Measurements from ENCODE around the gene ACOT13.
"Not testable (repeated sequence)": the region's sequence is repeated elsewhere in the genome, so short reads cannot be mapped to it uniquely, and the experiment has no call there.

Gene ACOT13

DNA sequence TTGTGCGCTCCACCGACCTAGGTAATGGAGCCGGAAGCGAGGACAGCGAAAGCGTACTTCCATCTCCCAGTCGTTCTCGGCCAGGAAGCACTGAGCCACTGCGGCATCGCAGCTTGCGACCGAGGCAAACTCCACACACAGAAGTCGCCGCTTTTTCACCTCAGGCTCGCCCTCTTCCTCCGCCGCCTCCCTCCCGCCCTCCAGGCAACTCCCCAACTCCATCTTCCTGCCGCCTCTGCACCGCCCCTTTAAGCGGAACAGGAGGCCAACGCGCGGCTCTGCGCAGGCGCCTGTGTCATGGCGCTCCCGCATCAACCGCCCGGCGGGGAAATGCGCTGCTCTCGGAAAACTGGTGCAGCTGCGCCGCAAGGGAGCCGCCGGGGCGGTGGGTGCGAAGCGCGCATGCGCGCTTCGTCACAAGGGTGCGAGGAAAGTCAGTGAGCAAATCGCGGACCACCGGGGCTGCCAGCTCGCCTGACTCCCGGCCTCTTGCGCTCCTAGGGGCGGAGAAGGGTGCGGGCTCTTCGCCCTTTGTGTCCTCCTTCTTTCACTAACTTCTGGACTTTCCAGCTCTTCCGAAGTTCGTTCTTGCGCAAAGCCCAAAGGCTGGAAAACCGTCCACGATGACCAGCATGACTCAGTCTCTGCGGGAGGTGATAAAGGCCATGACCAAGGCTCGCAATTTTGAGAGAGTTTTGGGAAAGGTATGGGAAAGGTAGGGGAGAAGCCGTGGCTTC, at the start of gene ACOT13, which contains the start of gene TDP2:
Gene ACOT13 (plus strand): TSS at position 437 of the 737 bp plus-strand sequence. CDS start 187 bp downstream, at position 624.
Gene TDP2 (minus strand): TSS at position 259 of the 737 bp plus-strand sequence. CDS start 37 bp downstream, at position 222.
- DNase-seq = peak; percentile 98

DNA sequence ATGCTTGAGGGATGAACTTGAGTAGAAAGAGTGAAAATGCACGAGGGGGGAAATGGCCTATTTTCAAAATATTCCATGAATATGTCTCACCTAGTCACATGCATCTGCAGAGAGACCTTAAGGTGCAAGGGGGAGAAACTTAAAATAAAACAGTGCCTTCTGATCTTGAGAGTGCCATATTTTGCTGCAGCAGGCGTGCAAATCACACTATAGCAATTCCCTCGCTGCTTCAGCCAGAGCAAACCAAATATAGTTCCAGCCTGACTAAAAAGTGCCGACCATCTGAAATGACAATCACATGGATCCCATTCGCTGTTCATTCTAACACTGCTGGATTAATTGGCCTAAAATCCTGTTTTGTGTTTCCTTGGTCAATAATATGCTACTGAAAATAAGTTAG, 47.2 kb upstream of the ACOT13 start:
- no peak for DNase-seq

DNA sequence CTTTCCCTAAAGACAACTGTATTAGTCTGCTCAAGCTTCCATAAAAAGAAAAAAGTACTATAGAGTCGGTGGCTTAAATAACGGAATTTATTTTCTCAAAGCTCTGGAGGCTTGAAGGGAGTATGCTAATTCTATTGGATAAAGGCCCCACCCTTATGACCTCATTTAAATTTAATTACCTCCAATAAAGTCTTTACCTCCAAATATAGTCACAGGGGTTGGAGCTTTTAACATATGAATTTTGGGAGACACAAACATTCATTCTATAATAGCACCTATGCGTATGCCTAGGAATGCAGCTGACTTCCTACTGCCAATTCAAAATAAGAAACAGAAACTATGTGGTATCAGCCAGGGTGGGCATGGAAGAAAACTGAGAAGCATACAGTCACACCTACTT, 46.2 kb upstream of the ACOT13 start:
- no peak for DNase-seq

DNA sequence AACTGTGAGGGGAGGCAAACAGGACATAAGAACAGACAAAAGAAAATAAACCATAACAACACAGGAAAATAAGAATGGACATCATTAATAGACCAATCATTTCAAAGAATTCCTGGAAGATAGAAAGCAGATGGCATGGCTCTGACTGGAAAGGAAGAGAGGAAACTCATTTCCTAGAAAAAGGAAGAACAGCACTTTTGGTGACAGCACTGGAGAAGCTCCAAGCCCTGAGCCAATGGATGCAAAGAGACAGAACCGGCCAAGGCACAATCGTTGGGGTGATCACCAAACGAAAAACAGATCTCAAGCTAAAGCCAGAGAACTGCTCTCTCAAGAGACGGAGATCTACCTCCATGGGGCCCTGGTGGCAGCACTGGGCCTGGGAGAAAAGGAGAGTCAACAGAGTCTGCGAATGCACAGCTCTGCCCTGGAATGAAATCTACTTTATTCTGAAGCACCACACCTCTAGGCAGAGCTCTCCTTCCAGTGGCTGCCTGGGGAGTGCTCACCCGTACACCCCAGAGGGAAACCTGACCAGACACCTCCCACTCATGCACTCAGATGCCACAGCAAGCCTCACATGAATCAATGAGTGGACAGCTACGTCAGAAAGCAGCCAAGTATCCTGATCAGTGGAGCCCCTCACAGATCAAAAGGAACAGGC, 45.1 kb upstream of the ACOT13 start:
- DNase-seq = no peak

DNA sequence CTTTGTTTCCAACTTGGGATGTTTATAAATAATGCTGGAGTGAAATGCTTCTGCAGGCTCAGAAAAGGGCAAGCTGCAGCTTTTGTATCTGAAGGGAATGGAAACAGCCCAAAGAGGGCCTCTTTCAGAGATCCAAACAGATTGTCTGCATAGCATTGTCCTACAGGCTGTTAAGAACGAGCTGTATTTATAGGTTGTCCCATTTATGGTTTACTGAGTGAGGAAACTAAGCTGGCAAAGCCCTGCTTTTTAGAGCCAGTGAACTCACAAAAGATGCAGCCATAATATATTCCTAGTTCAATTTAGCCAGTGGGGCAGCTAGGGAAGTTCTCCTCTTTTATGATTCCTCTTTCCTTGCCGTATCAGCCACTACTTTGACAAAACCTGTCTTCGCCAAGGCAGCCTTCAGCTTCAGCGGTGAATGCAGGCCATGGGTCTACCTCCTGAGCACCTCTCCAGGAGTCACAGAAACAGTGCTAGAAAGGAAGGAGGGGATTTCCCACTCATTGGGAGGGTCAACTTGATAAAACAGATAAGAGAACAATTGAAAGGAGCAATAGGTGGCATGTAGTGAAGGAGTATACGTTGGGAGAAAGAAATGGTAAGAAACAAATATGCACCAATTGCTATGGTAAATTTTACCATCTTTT, 35.9 kb upstream of the ACOT13 start:
- no peak for DNase-seq

DNA sequence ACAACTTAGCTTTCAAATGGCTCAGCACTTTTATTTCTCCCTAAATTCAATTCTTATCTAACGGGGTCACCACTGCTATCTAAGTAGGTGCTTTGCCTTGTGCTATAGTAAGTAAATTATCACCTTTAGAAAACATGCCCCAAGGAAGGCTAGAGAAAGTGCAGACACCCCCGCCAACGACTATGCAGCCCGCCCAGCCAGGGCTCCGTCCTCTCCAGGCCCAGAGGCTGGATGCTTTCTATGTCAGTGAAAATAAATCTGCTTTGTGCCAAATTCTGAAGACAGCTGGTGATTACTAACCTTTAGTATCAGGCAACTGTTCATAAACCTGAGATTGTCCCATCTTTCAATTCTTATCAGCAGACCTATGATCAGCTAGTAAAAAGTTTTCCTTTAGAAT, 35.2 kb upstream of the ACOT13 start:
- no peak for DNase-seq

DNA sequence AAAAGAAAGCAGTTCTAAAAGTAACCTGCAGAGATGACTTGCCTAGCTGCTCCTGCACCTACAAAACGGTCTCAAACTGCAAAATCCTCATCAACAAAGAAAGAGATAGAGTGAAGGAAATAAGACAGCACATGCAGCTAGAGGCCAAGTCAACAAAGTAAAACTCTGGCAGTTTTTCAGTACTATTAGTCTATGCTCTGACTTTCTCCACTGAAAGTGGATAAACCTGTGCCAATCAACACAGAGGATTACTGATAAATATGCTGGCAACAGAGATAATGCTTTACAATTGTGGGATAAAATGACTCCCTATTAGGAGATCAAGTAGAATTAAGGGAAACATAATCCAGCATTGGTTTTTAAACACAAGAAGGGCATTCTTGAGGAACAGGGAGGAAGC, 34.3 kb upstream of the ACOT13 start:
- no peak for DNase-seq

DNA sequence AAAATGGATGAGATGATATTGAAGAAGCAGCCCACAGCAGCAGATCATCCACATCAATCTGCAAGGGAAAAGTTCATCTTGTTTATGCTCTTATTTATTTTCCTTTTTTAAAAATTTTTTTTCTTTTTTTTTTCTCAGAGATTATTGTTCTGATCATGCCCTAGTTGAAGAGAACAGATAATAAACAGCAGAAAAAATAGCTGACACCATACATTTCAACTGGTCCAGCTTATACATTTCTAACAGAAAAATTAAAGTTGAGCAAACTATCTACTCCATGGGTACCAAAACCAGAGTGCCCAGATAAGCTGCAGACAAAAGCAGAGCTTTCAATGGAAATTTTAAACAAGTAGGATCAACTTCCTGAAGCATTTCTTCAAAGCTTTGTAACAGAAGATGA, 30.2 kb upstream of the ACOT13 start:
- DNase-seq = no peak

DNA sequence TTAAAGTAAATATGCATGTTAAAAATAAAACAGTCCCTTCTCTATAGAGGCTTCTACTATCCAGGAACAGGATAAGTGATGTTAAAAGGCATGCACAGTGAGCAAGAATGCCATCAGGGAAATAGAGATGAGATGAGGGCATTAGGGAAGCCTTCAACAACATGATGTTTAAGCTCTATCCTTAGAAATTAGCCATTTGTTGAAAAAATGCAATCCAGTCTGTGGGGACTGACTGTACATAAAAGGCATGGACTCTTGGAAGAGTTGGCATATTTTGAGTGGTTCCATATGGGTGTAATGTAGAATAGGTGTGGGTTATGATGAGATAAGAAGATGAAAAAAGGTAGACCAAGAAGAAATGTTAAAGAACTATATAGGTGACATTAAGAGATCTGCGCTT, 26.7 kb upstream of the ACOT13 start:
- DNase-seq = no peak

DNA sequence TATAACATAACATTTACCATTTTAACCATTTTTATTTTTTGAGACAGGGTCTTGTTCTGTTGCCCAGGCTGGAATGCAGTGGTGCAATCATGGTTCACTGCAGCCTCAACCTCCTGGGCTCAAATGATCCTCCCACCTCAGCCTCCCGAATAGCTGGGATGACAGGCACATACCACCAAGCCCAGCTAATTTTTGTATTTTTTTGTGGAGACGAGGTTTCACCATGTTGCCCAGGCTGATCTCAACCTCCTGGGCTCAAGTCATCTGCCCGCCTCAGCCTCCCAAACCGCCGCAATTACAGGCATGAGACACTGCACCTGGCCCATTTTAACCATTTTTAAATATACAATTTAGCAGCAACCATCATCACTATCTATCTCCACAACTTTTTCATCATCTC, 26.2 kb upstream of the ACOT13 start:
- DNase-seq = not testable (repeated sequence)

DNA sequence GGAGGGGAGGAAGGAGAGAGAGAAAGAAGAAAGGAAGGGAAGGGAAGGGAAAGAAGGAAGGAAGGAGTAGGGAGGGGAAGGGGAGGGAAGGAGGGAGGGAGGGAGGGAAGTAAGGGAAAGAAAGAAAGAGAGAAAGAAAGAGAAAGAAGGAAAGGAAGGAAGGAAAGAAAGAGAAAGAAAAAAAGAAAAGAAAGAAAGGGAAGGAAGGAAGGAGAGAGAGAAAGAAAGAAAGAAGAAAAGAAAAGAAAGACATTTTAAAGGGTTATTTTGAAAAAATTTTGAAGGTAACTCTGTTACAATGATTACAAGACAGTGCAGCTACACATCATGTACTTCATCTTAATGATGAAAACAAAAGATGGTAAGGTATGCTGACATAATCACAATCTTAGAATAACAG, 24.8 kb upstream of the ACOT13 start:
- DNase-seq = no peak

DNA sequence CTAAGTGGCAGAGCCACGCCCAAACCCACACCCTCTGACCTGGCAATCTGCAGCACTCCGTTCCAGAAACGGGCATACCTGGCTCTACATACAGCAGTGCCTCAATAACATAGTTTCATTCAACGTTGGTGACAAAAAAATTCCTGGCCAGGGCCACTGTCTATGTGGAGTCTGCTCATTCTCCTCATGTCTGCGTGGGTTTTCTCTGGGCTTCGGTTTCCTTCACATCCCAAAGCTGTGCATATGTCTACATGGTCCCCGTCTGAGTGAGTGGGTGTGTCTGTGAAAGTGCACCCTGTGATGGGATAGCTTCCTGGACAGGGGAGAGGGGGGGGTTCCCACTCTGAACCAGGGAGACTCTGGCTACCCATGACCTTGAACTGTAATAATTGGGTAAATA, 23.0 kb upstream of the ACOT13 start:
- DNase-seq = no peak

DNA sequence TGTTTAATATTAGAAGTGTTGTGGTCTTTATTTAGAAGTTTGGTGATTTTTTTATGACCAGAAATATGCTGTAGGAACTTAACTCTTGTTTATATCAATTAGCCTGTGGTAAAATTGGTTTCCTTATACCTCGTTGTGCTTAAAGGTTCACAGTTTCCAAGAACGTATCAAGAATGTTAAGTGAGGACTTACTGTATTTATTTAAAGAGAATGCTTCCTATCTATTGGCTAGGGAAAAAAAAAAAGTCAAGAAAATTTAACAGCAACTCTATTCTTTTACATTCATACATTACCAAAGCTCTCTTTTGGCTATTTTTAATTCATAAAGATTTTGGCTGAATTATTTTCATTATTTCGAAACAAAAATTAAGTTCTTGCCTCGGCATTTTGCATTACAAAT, 22.5 kb upstream of the ACOT13 start:
- DNase-seq = no peak

DNA sequence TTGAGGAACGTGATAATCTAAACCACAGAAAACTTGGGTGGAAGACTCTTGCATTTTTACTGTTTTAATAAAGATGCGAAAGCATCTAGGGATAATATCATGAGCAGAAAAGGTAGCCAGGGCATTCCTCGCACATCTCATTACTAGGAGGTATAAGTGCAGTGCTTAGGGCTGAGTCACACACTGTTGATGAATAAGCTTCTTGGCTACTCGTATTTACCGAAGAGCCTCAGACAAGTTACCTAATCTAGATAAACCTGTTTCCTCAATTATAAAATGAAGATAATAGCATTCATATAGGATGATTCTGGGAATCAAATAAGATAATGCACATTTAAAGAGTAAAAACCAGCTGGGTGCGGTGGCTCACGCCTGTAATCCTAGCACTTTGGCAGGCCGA, 20.1 kb upstream of the ACOT13 start:
- peak; percentile 18 for DNase-seq

DNA sequence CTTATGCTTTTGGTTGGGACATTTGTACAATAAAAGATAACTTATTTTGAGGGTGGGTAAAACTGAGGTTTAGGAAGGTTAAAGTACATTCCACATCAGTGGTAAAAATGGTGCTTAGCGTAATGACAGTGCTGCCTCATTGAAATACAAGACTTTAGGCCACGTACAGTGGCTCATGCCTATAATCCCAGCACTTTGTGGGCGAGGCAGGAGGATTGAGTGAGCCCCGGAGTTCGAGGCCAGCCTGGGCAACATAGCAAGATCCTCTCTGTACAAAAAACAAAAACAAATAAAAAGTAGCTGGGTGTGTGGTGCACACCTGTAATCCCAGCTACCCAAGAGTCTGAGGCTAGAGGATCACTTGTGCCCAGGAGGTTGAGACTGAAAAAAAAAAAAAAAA, 18.6 kb upstream of the ACOT13 start:
- no peak for DNase-seq

DNA sequence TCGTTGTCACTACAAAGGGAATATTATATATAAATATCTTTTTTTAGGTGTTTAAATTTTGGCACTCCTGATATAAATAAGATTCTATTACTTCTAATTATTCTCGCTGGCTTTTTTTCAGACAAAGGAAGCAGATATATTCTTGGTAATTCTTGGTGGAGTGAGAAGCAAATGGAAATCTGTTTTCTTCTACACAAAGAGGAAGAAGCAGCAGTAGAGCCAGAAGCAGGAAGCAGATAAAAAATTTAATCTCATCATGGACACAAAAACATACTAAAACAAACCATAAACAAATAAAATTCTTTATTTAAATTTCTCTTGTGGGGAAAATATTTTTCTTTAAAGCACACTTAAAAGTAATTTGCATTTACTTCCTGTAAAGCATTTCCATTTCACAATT, 17.2 kb upstream of the ACOT13 start:
- DNase-seq = no peak

DNA sequence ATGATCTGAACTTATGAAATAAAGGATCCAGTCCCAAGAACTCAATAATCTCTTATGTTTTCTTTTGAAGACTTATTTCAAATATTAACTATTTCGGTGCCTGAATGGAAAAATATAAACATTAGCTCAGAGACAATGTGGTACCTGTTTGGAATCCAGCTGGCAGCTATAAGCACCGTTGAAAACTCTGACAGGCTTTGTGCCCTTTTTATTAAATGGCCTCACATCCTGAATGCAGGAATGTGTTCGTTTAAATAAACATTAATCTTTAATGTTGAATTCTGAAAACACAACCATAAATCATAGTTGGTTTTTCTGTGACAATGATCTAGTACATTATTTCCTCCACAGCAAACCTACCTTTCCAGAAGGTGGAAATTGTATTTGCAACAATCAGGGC, 16.5 kb upstream of the ACOT13 start:
- no peak for DNase-seq

DNA sequence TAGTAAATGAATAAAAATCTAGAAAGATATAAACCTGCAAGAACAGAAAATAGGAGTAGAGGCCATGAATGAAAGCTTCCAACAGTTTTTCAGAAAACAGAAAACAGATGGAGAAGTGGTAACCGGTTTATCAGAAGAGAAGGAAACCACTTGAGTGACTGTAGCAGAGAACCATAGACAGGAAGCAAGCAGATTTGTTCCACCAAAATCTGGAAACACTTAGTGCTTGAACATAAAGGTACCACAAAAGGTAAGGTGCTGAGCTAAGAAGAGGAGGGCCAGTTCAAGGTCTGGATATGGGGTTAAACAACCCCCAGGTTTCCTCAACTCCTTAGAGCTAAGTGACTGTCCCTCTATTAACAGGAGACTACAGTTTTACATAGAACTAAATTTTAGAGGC, 11.7 kb upstream of the ACOT13 start:
- no peak for DNase-seq

DNA sequence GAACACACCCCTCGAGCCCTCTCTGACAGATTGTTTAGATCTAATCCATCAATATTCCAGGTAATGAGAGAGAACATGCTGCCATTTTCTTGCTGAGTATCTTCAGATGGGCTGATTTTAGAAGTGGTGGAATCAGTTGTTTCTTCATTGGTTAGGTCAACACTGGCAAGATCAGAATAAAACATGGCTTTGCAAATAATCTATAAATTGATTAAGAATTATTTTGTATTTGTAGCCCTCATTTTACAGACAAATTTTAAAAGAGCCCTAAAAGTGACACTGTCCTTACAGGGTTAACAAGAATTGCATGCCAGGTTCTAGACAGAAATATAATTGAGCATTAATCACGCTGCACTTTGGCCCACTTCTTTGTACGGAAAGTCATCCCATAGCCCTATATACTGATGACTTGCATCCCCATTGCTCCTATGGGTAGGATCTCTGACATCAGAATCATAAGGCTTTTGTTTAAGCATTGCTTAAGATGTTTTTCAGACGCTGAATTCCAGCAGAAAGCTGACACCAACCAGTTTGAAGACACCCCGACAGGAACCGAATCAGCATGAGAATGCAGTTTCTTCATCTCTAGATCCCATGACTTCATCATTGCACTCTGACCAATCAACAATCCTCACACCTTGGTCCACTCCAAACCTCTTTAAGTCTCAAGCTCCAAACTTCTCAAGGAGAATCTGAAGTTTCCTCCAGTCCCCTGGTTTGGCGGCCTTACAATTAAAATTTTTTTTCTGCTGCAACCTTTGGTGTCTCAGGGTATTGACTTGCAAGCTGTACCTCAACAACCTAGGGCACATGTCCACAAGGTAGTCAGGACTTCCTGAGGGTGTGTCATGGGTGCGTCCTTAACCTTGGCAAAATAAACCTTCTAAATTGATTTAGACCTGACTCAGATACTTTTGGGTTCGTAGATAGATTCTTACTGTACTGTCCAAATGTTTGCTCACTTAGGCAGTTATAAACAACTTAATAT, 8.0 kb upstream of the ACOT13 start:
- peak; percentile 20 for DNase-seq

DNA sequence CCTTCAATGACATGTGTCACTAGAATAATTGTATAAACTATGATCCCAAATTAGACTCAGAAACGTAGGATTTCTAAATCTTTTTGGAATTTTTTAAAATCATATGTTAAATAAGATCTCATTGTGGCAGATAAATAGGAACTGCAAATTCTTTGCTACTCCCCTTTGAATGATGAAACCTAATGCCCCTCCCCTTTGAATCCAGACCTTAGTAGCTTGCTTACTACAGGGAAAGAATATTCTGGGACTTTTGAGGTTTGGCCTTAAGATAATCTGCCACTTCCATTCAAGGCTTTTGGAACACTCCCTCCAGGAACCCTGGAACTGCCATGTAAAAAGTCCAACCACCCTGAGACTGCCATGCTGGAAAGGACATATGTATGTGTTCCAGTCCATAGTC, 7.3 kb upstream of the ACOT13 start:
- no peak for DNase-seq

DNA sequence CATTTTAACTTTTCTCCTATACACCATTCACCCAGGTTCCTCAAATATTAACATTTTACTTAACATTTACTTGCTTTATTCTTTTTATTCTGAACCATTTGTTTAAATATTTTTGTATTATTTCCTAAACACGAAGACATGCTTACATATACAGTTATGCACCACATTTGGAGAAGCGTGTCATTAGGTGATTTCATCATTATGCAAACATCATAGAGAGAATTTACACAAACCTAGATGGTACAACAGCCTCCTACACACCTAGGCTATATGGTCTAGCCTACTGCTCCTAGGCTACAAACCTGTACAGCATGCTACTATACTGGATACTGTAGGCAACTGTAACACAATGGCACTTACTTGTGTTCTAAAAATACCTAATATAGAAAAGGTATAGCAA, 6.8 kb upstream of the ACOT13 start:
- DNase-seq = no peak

DNA sequence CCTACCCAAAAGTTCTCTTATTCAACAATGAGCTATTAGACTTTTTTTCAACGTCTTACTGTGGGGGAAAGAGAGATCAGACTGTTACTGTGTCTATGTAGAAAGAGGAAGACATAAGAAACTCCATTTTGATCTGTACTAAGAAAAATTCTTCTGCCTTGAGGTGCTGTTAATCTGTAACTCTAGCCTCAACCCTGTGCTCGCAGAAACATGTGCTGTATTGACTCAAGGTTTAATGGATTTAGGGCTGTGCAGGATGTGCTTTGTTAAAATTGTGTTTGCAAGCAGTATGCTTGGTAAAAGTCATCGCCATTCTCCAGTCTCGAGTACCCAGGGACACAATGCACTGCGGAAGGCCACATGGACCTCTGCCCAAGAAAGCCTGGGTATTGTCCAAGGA, 5.1 kb upstream of the ACOT13 start:
- not testable (repeated sequence) for DNase-seq

DNA sequence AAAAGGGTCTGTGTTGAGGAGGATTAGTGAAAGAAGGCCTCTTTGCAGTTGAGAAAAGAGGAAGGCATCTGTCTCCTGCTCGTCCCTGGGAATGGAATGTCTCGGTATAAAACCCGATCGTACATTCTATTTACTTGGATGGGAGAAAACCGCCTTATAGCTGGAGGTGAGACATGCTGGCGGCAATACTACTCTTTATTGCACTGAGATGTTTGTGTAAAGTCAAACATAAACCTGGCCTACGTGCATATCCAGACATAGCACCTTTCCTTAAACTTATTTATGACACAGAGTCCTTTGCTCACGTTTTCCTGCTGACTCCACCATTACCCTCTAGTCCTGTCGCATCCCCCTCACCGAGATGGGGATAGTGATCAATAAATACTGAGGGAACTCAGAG, 4.6 kb upstream of the ACOT13 start:
- no peak for DNase-seq

Data from EL (cell line).